AG10803 (cell line): Measurements from ENCODE around the gene HLTF.

ENCODE experiments used
- DNase-seq: peaks from one replicate; pipeline ENCODE4 v3.0.0; 2010; ENCODE audit warnings: low read depth
- H3K4me3 ChIP-seq: 2 replicates; pipeline ENCODE4 v1.5.1; 2011; ENCODE audit warnings: mild to moderate bottlenecking, low read length, control low read depth
- CTCF ChIP-seq: conservative IDR thresholded peaks from 2 replicates; pipeline ENCODE4 v1.5.1; 2011; ENCODE audit warnings: mild to moderate bottlenecking, low read length, control low read depth, inconsistent platforms

The HLTF gene

GRCh38 chr3:149067883-149068282 is 18.4 kb downstream of the HLTF start:
- DNase-seq: no peak
- no peak overlapping the region for H3K4me3 ChIP-seq
- no peak for TF ChIP-seq CTCF

GRCh38 chr3:149061776-149062175 is 24.6 kb downstream of the HLTF start:
- no peak for TF ChIP-seq CTCF
- no peak for DNase-seq
- no peak overlapping the region for H3K4me3 ChIP-seq

GRCh38 chr3:149058602-149059001 is 27.7 kb downstream of the HLTF start:
- no peak for DNase-seq
- H3K4me3 ChIP-seq: no peak overlapping the region
- no peak for TF ChIP-seq CTCF

- no peak overlapping the region for H3K4me3 ChIP-seq
- TF ChIP-seq CTCF: no peak
- DNase-seq: no peak
These were observed 28.1 kb downstream of the HLTF start for GRCh38 chr3:149058198-149058597.

- no peak for DNase-seq
- no peak for TF ChIP-seq CTCF
- no peak overlapping the region for H3K4me3 ChIP-seq
These were observed 30.8 kb downstream of the HLTF start for GRCh38 chr3:149055575-149055974.

GRCh38 chr3:149044339-149045083 is 41.8 kb downstream of the HLTF start:
- no peak for TF ChIP-seq CTCF
- H3K4me3 ChIP-seq: no peak overlapping the region
- DNase-seq: no peak

GRCh38 chr3:149042789-149043386 is 43.4 kb downstream of the HLTF start:
- H3K4me3 ChIP-seq: no peak overlapping the region
- peak; percentile 46 for DNase-seq
- TF ChIP-seq CTCF: no peak
